Gastroesophageal sphincter (tissue), 4 donors: Measurements from ENCODE around the gene PET117. TPM values are rescaled to one million over a fixed set of nuclear protein-coding genes. Genes with fewer than 3 reads are reported as not detected.
A peak's percentile ranks its signal among the peaks of the same experiment; 100 is the strongest.
"Not testable (repeated sequence)": the region's sequence is repeated elsewhere in the genome, so short reads cannot be mapped to it uniquely, and the experiment has no call there.

Experiments
- ATAC-seq: fragments of 150-250 bp; one replicate; pipeline ENCODE4 v1.9.1; 2016; ENCODE audit warnings: mild to moderate bottlenecking, moderate library complexity
- H3K27ac ChIP-seq, 4 donors: fragments of 200-600 bp; sonication (generic) in 3 of 4; 1 replicate in 3 of 4; 2 replicates in 1 of 4; pipeline ENCODE4 v1.5.1; 2016 to 2019
- H3K27me3 ChIP-seq: fragments of 200-600 bp; sonication (generic); one replicate; pipeline ENCODE4 v1.5.1; 2019
- H3K36me3 ChIP-seq, 2 donors: fragments of 200-600 bp; sonication (generic); one replicate each; pipeline ENCODE4 v1.5.1; 2019; ENCODE audit warnings: control low read depth in 1 of 2
- H3K4me1 ChIP-seq, 3 donors: fragments of 200-600 bp; sonication (generic); 1 replicate in 2 of 3; 2 replicates in 1 of 3; pipeline ENCODE4 v1.5.1; 2016 to 2019; ENCODE audit warnings: control low read depth in 2 of 3
- H3K4me3 ChIP-seq, 2 donors: fragments of 200-600 bp; sonication (generic); one replicate each; pipeline ENCODE4 v1.5.1; 2019; ENCODE audit warnings: mild to moderate bottlenecking in 1 of 2, moderate library complexity in 1 of 2
- H3K9me3 ChIP-seq, 3 donors: fragments of 200-600 bp; sonication (generic); one replicate each; pipeline ENCODE4 v1.5.1; 2017 to 2019; ENCODE audit warnings: control low read depth in 2 of 3
- EP300 ChIP-seq: sonication (generic); formaldehyde crosslinking; IDR thresholded peaks from one replicate; pipeline ENCODE4 v1.6.1; 2017; ENCODE audit warnings: antibody characterized with exemption, mild to moderate bottlenecking
- POLR2A ChIP-seq, 2 donors: fragments of 450-650 bp; IDR thresholded peaks; one replicate each; pipeline ENCODE4 v1.6.1; 2017; ENCODE audit warnings: antibody characterized with exemption in 2 of 2, mild to moderate bottlenecking in 2 of 2, moderate library complexity in 1 of 2
- POLR2AphosphoS5 ChIP-seq: sonication (generic); formaldehyde crosslinking; IDR thresholded peaks from one replicate; pipeline ENCODE4 v1.6.1; 2017; ENCODE audit warnings: antibody characterized with exemption
- WGBS, 2 donors: methylation state at CpG; one replicate each; pipeline ENCODE4 v1.1.5; 2018; ENCODE audit warnings: low coverage in 1 of 2; 5-methylcytosine and 5-hydroxymethylcytosine counted together
- total RNA-seq, 4 donors: library from RNA; depleted of rRNA; stranded (reverse); fragments of >200 nt; gene quantifications; one replicate each; pipeline ENCODE4 v1.1.0, GENCODE V29; 2016
- TF ChIP-seq, protein P1 (sequence below), 4 experiments: fragments of 200-600 bp in 2 of 4; fragments of 450-650 bp in 2 of 4; sonication (generic) in 1 of 4; IDR thresholded peaks; one replicate each; pipeline ENCODE4 v1.5.1; 2017 to 2019; ENCODE audit warnings: antibody characterized with exemption in 4 of 4, mild to moderate bottlenecking in 2 of 4, moderate library complexity in 2 of 4

The PET117 gene, protein sequence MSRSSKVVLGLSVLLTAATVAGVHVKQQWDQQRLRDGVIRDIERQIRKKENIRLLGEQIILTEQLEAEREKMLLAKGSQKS
- 10 to 100 TPM; 22.3 to 38.9 (median 23.9) TPM for total RNA-seq

DNA sequence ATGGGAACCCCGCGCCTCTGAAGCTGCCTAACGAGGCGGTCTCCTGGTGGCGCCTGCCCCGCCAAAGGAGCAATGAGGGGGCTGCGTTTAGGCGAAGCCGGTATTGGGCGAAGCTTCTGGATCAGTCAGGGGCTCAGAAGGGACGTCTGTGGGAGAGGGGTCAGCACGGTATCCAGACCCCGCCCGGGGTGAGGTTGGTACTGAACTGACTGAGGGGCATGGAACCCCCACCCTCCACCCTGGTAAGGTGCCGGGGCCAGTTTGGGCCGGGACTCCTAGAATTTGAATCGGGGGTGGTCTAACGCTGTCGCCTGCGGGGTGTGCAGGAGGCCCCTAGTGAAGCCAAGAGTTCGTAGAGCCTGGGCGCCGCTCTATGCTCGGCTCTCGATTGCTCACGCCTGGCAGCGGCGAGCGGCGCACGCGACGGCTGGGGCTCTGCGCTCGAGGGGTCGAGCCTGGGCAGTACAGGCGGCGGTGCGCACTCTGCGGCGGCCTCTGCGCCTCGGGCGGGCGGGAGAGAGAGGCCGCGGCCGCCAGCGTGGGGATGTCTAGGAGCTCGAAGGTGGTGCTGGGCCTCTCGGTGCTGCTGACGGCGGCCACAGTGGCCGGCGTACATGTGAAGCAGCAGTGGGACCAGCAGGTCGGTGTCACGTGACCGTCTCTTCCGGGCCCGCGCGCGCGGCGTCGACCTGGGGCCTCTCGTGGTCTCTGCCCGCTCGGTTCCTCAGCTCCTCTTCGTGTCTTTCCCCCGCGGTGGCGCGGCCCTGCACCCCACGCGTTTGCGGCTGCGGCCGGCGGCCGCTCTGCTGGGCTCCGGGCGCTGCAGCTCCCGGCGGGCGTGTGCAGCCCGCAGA, at the start of gene PET117, which contains the start of gene KAT14:
Gene PET117 (plus strand): TSS at position 452 of the 854 bp plus-strand sequence. CDS start 93 bp downstream, at position 545.
Gene KAT14 (plus strand): TSS at position 452 of the 854 bp plus-strand sequence. CDS start 4,798 bp downstream, outside the sequence.
- Histone ChIP-seq H3K36me3 (peaks cover 0 to 7% of the 10 kb centered on the region in 2 donors), H3K4me3 (peak within 1 kb of the TSS; percentile 56 to 95), H3K4me1 (peaks cover 0 to 40% (median 11%) of the 10 kb centered on the region in 3 donors), H3K27ac (peak within 1 kb of the TSS; percentile 47 to 96 (median 92)), H3K27me3 (no peaks in the 10 kb centered on the region), H3K9me3 (no peaks in the 10 kb centered on the region)
- peak; percentile 72 to 74 for TF ChIP-seq POLR2A (IDR thresholded peaks at IDR 0.05)
- TF ChIP-seq, protein P1, sequence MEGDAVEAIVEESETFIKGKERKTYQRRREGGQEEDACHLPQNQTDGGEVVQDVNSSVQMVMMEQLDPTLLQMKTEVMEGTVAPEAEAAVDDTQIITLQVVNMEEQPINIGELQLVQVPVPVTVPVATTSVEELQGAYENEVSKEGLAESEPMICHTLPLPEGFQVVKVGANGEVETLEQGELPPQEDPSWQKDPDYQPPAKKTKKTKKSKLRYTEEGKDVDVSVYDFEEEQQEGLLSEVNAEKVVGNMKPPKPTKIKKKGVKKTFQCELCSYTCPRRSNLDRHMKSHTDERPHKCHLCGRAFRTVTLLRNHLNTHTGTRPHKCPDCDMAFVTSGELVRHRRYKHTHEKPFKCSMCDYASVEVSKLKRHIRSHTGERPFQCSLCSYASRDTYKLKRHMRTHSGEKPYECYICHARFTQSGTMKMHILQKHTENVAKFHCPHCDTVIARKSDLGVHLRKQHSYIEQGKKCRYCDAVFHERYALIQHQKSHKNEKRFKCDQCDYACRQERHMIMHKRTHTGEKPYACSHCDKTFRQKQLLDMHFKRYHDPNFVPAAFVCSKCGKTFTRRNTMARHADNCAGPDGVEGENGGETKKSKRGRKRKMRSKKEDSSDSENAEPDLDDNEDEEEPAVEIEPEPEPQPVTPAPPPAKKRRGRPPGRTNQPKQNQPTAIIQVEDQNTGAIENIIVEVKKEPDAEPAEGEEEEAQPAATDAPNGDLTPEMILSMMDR (IDR thresholded peaks at IDR 0.05), result peak in 1 of 4 experiments; percentile 20
- TF ChIP-seq POLR2AphosphoS5, result peak; percentile 81
- TF ChIP-seq EP300, result no peak
- 0% methylated on average over 2 to 4 of the region's 87 CpGs for WGBS, 2 donors
- peak; percentile 97 for ATAC-seq

DNA sequence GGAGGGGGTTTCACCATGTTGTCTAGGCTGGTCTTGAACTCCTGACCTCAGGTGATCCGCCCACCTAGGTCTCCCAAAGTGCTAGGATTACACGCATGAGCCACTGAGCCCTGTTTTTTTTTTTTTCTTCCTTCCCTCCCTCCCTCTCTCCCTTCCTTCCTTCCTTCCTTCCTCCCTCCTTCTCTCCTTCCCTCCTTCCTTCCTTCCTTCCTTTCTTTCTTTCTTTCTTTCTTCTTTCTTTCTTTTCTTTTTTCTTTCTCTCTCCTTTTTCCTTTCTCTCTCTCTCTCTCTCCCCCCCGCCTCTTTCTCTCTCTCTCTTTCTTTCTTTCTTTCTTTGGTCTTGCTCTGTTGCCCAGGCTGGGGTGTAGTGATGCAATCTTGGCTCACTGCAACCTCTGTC, 49.4 kb upstream of the PET117 start:
- peaks cover 26% of the 10 kb centered on the region for H3K27me3 ChIP-seq
- not testable (repeated sequence) for H3K4me3 ChIP-seq, H3K36me3 ChIP-seq, ATAC-seq, H3K9me3 ChIP-seq, H3K27ac ChIP-seq, H3K4me1 ChIP-seq
- 64 to 80% methylated on average over 1 to 2 of the region's 3 CpGs for WGBS, 2 donors

DNA sequence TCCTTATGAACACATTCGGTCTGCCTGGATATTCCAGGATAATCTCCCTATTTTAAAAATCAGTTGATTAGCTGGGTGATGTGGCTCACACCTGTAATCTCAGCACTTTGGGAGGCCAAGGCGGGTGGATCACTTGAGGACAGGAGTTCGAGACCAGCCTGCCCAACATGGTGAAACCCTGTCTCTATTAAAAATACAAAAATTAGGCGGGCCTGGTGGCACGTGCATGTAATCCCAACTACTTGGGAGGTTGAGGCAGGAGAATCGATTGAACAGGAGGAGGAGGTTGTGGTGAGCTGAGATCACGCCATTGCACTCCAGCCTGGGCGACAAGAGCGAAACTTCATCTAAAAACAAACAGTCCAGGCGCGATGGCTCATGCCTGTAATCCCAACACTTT, 48.8 kb upstream of the PET117 start:
- not testable (repeated sequence) for H3K4me3 ChIP-seq, H3K9me3 ChIP-seq, H3K36me3 ChIP-seq, H3K27ac ChIP-seq, ATAC-seq, H3K4me1 ChIP-seq
- WGBS, 2 donors, result 86 to 100% methylated on average over 2 to 6 of the region's 11 CpGs
- peaks cover 26% of the 10 kb centered on the region for H3K27me3 ChIP-seq

DNA sequence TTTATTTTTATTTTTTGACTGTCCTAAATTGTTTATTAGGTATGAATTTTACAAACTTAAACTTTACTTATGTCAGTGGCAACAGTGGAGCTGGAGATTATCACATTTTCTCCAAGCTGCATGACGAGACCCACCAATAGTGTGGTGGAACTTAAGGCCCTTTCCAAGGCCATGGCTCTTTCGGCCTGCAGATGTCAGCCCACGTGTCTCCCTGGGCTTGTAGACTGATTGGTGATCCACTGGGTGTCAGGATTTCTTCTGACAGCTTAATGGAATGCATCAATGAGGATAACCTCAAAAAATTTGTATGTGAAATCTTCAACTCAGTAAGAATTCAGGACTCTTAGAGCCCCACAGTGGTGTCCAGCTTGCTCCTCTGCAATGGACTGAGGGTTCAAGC, 47.6 kb upstream of the PET117 start:
- no peak for ATAC-seq
- TF ChIP-seq POLR2AphosphoS5, result no peak
- TF ChIP-seq, protein P1 (IDR thresholded peaks at IDR 0.05), result no peak
- no peak for TF ChIP-seq EP300
- TF ChIP-seq POLR2A (IDR thresholded peaks at IDR 0.05), result no peak
- Histone ChIP-seq H3K27me3 (peaks cover 26% of the 10 kb centered on the region), H3K36me3 (no peaks in the 10 kb centered on the region), H3K27ac (no peak overlapping the region), H3K9me3 (no peaks in the 10 kb centered on the region), H3K4me3 (no peak overlapping the region), H3K4me1 (no peaks in the 10 kb centered on the region)
- WGBS, 2 donors, result 75 to 100% methylated on average over 1 of the region's 3 CpGs

DNA sequence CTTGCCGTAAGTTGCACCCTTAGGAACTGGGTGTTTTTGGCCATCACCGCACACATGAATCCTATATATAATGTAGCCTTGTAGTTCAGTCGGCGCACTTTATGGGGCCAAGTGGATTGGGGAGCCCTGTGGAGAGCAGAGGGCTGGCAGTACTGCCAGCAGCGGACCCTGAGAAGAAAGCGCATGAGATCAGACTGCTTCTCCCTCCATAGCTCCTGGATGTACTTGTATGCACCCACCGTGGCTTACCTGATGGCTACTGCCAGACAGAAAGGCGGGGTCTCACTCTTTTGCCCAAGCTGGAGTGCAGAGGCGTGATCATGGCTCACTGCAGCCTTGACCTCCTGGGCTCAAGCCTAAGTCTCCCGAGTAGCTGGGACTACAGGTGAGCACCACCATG, 47.2 kb upstream of the PET117 start:
- Histone ChIP-seq H3K4me3 (no peak overlapping the region), H3K27ac (no peak overlapping the region), H3K27me3 (peaks cover 26% of the 10 kb centered on the region), H3K4me1 (no peaks in the 10 kb centered on the region), H3K36me3 (no peaks in the 10 kb centered on the region), H3K9me3 (no peaks in the 10 kb centered on the region)
- no peak for ATAC-seq
- WGBS, 2 donors, result 96% methylated on average over 8 of the region's 10 CpGs; no CpG with 5 or more reads in 1 of the 2 donors
- no peak for TF ChIP-seq POLR2A (IDR thresholded peaks at IDR 0.05)
- TF ChIP-seq EP300, result no peak
- TF ChIP-seq POLR2AphosphoS5, result no peak
- TF ChIP-seq, protein P1 (IDR thresholded peaks at IDR 0.05), result no peak

DNA sequence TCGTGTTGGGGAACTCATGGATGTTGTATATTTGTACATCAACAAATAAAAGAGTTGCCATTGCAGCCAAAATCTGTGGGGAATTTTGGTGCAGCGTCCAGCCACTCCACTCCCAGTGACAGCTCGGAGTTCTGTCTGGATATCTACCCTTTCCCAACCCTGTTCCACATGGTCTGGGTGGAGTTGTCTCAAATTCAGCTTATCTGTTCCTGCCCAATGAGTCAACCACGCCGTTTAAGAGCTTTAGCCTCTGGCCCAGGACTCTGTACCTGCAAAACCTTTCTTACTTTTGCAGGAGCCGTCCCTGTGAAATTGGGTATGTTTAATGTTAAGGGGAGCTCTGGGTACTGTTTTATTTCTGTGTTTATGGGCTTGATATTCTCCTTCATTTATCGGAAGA, 46.0 kb upstream of the PET117 start:
- 63 to 76% methylated on average over 3 to 7 of the region's 7 CpGs for WGBS, 2 donors
- ATAC-seq, result no peak
- Histone ChIP-seq H3K9me3 (no peaks in the 10 kb centered on the region), H3K4me1 (no peaks in the 10 kb centered on the region), H3K4me3 (no peak overlapping the region), H3K27me3 (peaks cover 23% of the 10 kb centered on the region), H3K27ac (no peak overlapping the region), H3K36me3 (no peaks in the 10 kb centered on the region)
- TF ChIP-seq POLR2AphosphoS5, result no peak
- TF ChIP-seq, protein P1 (IDR thresholded peaks at IDR 0.05), result no peak
